Forelimb muscle (tissue), 1 donor: Measurements from ENCODE around the gene TTC23. TPM values are rescaled to one million over a fixed set of nuclear protein-coding genes. Genes with fewer than 3 reads are reported as not detected.

ENCODE experiments used
- DNase-seq: peaks from one replicate; pipeline ENCODE4 v3.0.0-alpha.2; 2013; ENCODE audit warnings: low read depth
- polyA plus RNA-seq: library from polyadenylated mRNA; unstranded; fragments of 120-200 nt; gene quantifications from one replicate; pipeline ENCODE4 v1.2.1, GENCODE V29; 2013; ENCODE audit not compliant: insufficient read length

TTC23 gene
- polyA plus RNA-seq, 1 donor = 19.3 TPM

GRCh38 chr15:99165020-99165790, 84.2 kb downstream of the TTC23 start:
- DNase-seq = no peak

- DNase-seq = no peak
Observed at GRCh38 chr15:99164119-99164518, 85.3 kb downstream of the TTC23 start.

- DNase-seq = no peak
Observed at GRCh38 chr15:99163271-99164062, 85.9 kb downstream of the TTC23 start.

DNA sequence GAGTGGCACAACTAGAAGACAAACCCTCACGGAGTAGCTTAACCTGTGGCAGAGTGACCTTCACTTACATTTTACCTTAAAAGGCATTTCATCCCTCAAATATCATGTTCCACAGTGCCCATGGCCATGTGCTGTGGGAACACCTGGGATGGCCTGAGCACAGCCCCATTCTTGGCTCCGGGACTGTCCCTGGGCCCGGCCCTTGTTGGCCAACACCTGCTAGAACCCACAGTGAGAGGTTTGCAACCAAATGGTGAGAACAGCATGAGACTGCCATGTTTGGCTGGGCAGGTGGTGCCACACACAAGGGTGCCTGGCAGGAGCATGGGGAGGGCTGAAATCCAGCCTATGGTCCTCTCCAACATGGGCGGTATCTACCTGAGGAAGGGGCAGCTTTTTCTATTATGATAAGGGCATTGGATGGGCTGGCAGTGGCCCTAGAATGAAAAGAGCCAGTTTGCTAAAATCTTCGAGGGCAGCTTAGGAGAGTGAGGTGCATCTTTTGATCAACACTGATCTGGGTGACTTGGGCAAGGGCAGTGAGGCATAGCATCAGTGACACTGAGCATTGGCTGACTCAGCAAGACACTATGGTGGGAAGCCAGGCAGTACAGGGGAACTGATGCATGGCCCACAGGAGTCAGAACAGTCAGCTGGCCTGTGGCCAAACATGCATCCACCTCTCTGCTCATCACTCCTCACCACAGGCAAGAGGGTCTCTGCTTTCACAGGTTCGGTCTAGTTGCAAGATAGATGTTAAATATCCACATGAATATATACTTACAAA, 90.6 kb downstream of the TTC23 start:
- no peak for DNase-seq

GRCh38 chr15:99157456-99157855, 91.9 kb downstream of the TTC23 start:
- no peak for DNase-seq

- no peak for DNase-seq
Observed at GRCh38 chr15:99155961-99156443, 93.4 kb downstream of the TTC23 start.

DNA sequence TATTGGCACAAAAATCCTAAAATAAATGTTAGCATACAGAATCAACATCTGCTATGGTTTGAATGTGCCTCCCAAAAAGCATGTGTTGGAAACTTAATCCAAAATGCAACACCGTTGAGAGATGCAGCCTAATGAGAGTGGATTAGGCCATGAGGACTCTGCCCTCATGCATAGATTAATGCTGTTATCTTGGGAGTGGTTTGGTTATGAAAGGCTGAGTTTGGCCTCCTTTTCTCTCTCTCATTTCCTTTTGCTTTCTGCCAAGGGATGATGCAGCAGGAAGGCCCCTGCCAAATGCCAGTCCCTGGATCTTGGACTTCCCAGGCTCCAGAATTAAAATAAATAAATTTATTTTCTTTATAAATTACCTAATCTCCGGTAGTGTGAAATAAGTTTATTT, 95.1 kb downstream of the TTC23 start:
- DNase-seq = no peak

GRCh38 chr15:99153026-99153535, 96.3 kb downstream of the TTC23 start:
- DNase-seq = no peak

DNA sequence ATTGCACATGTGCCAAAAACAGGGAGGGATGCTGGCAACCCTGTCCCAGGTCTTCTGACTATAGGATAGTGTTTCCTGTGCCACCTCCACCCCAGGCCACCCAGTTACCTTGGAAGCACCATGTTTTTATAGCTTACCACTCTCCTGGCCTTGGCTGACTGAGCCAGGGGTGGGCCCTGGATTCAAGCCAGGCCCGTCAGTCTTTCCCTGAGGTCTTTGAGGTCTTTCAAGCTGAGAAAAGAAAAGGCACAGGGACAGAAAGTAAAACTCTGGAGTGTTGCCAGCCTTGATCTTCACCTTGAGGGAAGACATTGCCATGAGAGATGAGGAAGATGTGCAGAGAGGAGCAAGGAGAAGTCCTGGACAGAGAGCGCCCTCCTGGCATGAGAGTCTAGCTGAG, 98.2 kb downstream of the TTC23 start:
- DNase-seq = no peak

GRCh38 chr15:99149366-99149765, 100.0 kb downstream of the TTC23 start:
- DNase-seq = no peak

DNA sequence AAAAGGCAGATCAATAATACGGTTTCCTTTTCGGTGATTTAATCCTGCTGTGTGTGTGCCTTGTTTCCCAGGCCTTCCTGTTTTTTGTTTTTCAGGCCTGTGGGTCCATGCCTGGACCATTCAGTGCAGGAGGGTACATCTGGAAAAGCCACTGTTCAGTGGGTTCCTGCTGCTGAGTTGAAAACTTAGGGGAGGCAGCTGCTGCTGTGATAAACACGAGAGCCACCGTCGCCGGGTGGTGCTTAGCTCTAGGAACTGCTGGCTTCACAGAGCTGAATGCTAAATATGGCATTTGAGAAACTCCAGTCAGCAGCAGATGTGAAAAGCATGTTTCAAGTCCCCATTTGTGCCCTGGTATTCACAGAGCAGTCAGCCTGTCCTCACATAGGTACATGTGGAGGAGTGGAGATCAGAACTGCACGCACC, 100.5 kb downstream of the TTC23 start:
- DNase-seq = no peak

DNA sequence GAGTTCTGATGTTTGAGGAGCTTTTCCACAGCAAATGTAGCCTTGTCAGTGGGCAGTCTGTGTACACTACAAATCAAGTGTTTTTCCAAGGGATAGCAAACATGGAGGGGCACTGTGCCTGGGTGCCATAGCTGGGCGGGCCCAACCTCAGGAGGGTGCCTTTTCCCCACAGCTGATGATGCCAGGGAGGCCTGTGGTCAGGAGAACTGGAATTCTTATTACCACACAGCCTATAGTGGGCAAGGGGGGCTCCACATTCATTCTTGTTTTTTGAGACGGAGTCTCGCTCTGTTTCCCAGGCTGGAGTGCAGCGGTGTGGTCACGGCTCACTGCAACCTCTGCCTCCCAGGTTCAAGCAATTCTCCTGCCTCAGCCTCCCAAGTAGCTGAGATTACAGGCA, 102.7 kb downstream of the TTC23 start:
- DNase-seq = no peak

DNA sequence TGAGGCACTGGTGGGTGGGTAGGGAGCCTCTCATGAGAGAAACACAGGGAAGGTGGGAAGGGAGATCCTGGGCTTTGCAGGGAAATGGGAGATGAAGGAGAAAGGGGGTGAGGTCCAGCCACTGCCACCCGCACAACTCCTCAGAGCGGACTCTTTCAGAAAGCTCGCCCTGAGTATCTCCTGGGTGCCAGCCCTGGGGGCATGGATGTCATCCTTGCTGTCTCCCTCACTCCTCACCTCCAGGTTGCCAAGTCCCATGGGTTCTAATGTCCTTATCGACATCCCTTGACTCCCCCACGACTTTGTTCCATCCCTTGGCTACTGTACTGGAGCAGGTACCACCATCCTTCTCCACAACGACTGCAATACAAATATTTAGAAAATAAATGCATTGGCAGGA, 103.6 kb downstream of the TTC23 start:
- DNase-seq = no peak

DNA sequence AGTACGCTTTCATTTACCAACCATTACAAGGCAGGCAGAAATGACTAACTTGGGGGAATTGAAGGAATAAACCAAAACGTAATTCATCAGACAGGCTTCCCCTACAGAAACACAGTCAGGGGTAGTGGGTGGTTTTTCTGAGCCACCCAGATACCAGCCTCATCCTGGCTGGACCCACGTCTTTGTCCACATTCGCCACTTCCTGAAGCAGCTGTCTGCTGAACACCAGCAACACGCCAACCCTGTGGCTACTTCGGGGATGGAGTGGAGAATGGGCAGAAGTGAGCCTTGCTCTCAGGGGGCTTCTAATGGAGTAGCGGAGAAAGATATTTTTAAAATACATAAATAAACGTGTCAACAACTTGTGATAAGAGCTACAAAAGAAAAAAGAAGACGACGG, 104.4 kb downstream of the TTC23 start:
- DNase-seq = no peak

DNA sequence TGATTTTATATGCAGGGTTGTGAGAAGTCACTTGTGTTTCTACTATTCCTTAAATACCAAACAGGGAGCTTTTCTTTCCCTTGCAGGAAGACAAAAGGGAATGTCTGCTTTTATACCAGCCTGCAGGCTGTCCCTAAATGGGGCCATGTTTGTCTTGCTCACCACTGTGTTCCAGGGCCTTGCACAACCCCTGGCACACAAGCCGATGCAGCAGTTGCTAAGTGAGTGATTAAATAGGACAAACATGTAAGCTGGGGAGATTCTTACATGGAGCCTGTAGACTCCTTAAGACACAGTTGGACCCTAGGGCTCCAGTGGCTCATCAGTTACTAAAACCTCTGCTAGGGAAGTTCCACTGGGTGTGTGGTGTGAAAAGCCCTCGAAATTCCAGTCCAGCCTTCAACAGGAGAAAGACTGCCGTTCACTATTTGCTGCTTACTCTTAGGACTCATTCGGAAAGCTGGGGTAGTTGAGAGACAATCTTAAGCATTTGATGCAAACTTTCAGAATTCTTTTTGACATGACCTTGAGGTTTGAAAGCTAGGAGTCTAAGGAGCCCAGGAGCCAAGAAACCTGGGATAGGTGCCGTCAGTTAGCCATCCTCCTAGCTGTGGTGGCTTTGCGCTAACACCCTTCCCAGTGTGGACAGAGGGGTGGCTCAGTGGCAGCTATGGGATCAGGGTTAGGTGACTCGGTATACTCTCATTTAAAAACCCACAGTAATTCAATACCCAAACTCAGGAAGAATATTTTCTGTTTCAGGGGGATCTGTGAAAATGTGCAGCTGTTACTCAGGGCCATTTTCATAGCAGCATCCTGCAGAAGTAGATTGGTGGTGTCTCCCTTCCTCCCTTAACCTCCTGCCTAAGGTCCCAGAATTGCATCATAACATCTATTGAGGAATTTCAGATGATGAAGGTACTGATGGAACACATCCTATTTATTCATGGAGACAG, 105.4 kb downstream of the TTC23 start:
- no peak for DNase-seq

- DNase-seq = no peak
Observed at GRCh38 chr15:99143242-99143641, 106.1 kb downstream of the TTC23 start.

GRCh38 chr15:99142562-99142961, 106.8 kb downstream of the TTC23 start:
- no peak for DNase-seq

DNA sequence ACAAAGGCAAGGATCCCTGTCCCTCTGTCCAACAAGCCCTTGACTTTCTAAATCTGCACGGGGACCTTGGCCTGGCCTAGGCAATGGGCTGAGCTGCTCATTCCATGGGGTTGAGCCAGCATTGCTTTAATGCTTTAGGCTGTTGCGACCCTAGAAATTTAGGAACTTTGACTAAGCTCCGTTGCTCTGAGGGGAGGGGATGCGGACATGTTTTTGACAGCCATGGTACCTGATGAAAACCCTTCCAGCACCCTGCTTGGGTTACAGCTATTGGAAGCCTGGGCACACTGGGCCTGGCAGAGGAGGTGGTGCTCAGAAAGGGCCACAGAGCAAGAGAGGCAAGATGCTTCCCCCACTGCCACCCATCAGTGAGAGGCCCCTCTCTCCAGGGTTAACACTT, 107.4 kb downstream of the TTC23 start:
- no peak for DNase-seq

DNA sequence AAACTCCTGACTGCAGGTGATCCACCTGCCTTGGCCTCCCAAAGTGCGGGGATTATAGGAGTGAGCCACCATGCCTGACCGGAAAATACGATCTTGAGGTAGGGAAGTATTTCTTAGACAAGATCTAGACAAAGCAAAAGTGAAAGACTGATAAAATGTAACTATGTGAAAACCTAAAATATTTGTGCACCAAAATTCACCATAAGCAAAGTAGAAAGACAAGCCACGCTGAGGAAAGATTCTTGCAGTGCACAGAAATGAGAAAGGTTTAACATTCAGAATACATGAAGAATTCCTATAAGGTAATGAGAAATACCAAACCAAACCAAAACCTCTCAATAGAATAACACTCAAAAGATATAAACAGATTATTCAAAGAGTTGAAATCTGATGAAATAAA, 108.8 kb downstream of the TTC23 start:
- no peak for DNase-seq

DNA sequence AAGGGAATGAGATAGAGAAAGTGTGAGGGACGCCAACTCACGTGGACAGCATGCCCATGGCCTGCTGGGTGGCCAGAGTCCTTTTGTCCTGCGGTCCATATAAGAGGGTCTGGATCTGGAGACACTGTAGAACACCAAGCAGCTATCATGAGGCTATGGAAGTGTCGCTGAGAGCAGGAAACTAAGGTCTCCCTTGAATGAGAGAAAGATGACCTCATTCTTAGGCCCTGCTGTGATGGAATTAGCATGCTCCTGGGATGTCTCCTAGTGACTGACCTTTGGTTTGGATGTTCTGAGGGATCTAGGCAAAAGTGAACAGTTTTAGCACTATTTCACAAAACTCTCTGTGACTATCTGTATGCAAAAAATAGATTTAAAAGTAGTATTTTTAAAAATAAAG, 110.1 kb downstream of the TTC23 start:
- no peak for DNase-seq

DNA sequence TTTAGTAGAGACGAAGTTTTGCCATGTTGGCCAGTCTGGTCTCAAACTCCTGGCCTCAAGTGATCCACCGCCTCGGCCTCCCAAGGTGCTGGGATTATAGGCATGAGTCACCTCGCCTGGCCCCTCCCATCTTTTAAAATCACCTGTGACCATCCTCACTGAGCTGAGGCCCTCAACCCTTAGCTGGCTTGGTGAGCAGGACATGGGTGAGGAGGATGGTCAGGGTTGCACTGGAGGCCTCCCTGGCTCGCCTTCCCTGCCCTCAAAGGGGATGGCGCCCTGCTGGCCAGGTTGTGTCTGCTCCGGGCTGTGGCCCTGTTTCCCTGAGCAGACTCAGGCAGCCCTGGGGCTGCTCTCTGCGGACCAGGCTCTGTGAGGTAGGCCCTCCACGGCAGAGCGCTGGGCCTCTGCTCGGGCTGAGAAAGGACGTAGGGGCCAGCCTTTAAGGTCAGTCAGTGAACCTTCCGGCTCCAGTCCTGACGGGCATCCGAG, 110.8 kb downstream of the TTC23 start:
- no peak for DNase-seq
